Thymus (tissue), 11 donors: ENCODE measurements around the gene NLGN1. TPM values are rescaled to one million over a fixed set of nuclear protein-coding genes. Genes with fewer than 3 reads are reported as not detected.

Experiments used
- DNase-seq, 9 donors: peaks; one replicate each; pipeline ENCODE4 v3.0.0-alpha.2; 2013; ENCODE audit warnings: low spot score in 9 of 9, low read depth in 6 of 9, missing footprints in 1 of 9
- H3K27ac ChIP-seq, 2 donors: one replicate each; pipeline ENCODE4 v1.5.1; 2013; ENCODE audit warnings: control low read depth in 1 of 2, low read depth in 1 of 2, low read length in 1 of 2, mild to moderate bottlenecking in 1 of 2, moderate library complexity in 1 of 2
- H3K27me3 ChIP-seq, 2 donors: one replicate each; pipeline ENCODE4 v1.5.1; 2013; ENCODE audit warnings: low read length in 1 of 2; ENCODE audit not compliant: control insufficient read depth in 2 of 2, insufficient read depth in 1 of 2
- H3K36me3 ChIP-seq, 2 donors: one replicate each; pipeline ENCODE4 v1.5.1; 2013; ENCODE audit warnings: low read length in 1 of 2, mild to moderate bottlenecking in 1 of 2, moderate library complexity in 1 of 2; ENCODE audit not compliant: control insufficient read depth in 2 of 2, insufficient read depth in 2 of 2
- H3K4me1 ChIP-seq, 2 donors: one replicate each; pipeline ENCODE4 v1.5.1; 2013; ENCODE audit warnings: low read length in 2 of 2; ENCODE audit not compliant: control insufficient read depth in 2 of 2, insufficient read depth in 2 of 2
- H3K4me3 ChIP-seq, 2 donors: one replicate each; pipeline ENCODE4 v1.5.1; 2013; ENCODE audit warnings: low read length in 2 of 2, control low read depth in 1 of 2, mild to moderate bottlenecking in 1 of 2
- H3K9me3 ChIP-seq, 2 donors: one replicate each; pipeline ENCODE4 v1.5.1; 2013; ENCODE audit warnings: low read length in 1 of 2, mild to moderate bottlenecking in 1 of 2; ENCODE audit not compliant: control insufficient read depth in 2 of 2, insufficient read depth in 1 of 2
- whole genome bisulfite sequencing: extraction: QIAGEN DNeasy Blood & Tissue Kit; methylation state at CpG from one replicate; pipeline ENCODE4 v1.1.7; 2013; 5-methylcytosine and 5-hydroxymethylcytosine counted together
- polyA plus RNA-seq: library from polyadenylated mRNA; stranded (reverse); fragments of 200-250 nt; gene quantifications from one replicate; pipeline ENCODE4 v1.2.3, GENCODE V29; 2013
- total RNA-seq: library from RNA; stranded (reverse); fragments of 120-200 nt; gene quantifications from one replicate; pipeline ENCODE4 v1.2.4, GENCODE V29; 2013
- donor health status: healthy.

The NLGN1 gene
- total and polyA plus RNA-seq, 2 donors = 0.16 to 0.90 TPM

- Histone ChIP-seq H3K27ac (no peak overlapping the region), H3K27me3 (no peaks in the 10 kb centered on the region), H3K4me3 (no peak overlapping the region), H3K36me3 (no peaks in the 10 kb centered on the region), H3K9me3 (no peaks in the 10 kb centered on the region), H3K4me1 (no peaks in the 10 kb centered on the region)
- 55% methylated on average over 3 of the region's 3 CpGs for WGBS
- no peak for DNase-seq
Measured at GRCh38 chr3:174110761-174111160, 713.2 kb downstream of the NLGN1 start.

- no peak overlapping the region for H3K27ac ChIP-seq
- no peak overlapping the region for H3K4me3 ChIP-seq
- WGBS = 93% methylated on average over 2 of the region's 2 CpGs
- no peak for DNase-seq
- no peaks in the 10 kb centered on the region for H3K36me3 ChIP-seq
- no peaks in the 10 kb centered on the region for H3K4me1 ChIP-seq
- no peaks in the 10 kb centered on the region for H3K9me3 ChIP-seq
- no peaks in the 10 kb centered on the region for H3K27me3 ChIP-seq
Measured at GRCh38 chr3:174111776-174112175, 714.2 kb downstream of the NLGN1 start.

- no peak for DNase-seq
- no peak overlapping the region for H3K4me3 ChIP-seq
- WGBS = 96% methylated on average over 4 of the region's 4 CpGs
- no peaks in the 10 kb centered on the region for H3K27me3 ChIP-seq
- no peak overlapping the region for H3K27ac ChIP-seq
- no peaks in the 10 kb centered on the region for H3K36me3 ChIP-seq
- no peaks in the 10 kb centered on the region for H3K4me1 ChIP-seq
- no peaks in the 10 kb centered on the region for H3K9me3 ChIP-seq
Measured at GRCh38 chr3:174116421-174116820, 718.9 kb downstream of the NLGN1 start.

- no peaks in the 10 kb centered on the region for H3K9me3 ChIP-seq
- H3K27ac ChIP-seq = no peak overlapping the region
- no peak for DNase-seq
- H3K36me3 ChIP-seq = no peaks in the 10 kb centered on the region
- no peaks in the 10 kb centered on the region for H3K27me3 ChIP-seq
- no peak overlapping the region for H3K4me3 ChIP-seq
- H3K4me1 ChIP-seq = no peaks in the 10 kb centered on the region
Measured at GRCh38 chr3:174120997-174121396, 723.5 kb downstream of the NLGN1 start.

GRCh38 chr3:174122411-174122810, 724.9 kb downstream of the NLGN1 start:
- DNase-seq = no peak
- WGBS = 94% methylated on average over 2 of the region's 2 CpGs

GRCh38 chr3:174125267-174125824, 727.8 kb downstream of the NLGN1 start:
- DNase-seq = peak in 8 of 9 donors; percentile 7 to 55 (median 13)
- 91% methylated on average over 2 of the region's 2 CpGs for WGBS
- Histone ChIP-seq H3K9me3 (no peaks in the 10 kb centered on the region), H3K4me3 (no peak overlapping the region), H3K4me1 (no peaks in the 10 kb centered on the region), H3K27me3 (no peaks in the 10 kb centered on the region), H3K36me3 (no peaks in the 10 kb centered on the region), H3K27ac (no peak overlapping the region)

More at GRCh38 chr3:174122411-174122810, 724.9 kb downstream of the NLGN1 start:
- Histone ChIP-seq H3K36me3 (no peaks in the 10 kb centered on the region), H3K4me1 (no peaks in the 10 kb centered on the region), H3K27ac (no peak overlapping the region), H3K27me3 (no peaks in the 10 kb centered on the region), H3K4me3 (no peak overlapping the region), H3K9me3 (no peaks in the 10 kb centered on the region)

GRCh38 chr3:174126990-174127758, 729.6 kb downstream of the NLGN1 start:
- Histone ChIP-seq H3K27me3 (no peaks in the 10 kb centered on the region), H3K9me3 (no peaks in the 10 kb centered on the region), H3K4me1 (no peaks in the 10 kb centered on the region), H3K27ac (no peak overlapping the region), H3K4me3 (no peak overlapping the region), H3K36me3 (no peaks in the 10 kb centered on the region)
- 94% methylated on average over 4 of the region's 4 CpGs for WGBS
- no peak for DNase-seq

GRCh38 chr3:174132006-174132405, 734.5 kb downstream of the NLGN1 start:
- no peaks in the 10 kb centered on the region for H3K27me3 ChIP-seq
- H3K4me1 ChIP-seq = no peaks in the 10 kb centered on the region
- H3K4me3 ChIP-seq = no peak overlapping the region
- no peaks in the 10 kb centered on the region for H3K9me3 ChIP-seq
- H3K36me3 ChIP-seq = no peaks in the 10 kb centered on the region
- WGBS = 93% methylated on average over 1 of the region's 1 CpG
- DNase-seq = no peak
- no peak overlapping the region for H3K27ac ChIP-seq

- no peaks in the 10 kb centered on the region for H3K27me3 ChIP-seq
- H3K4me3 ChIP-seq = no peak overlapping the region
- H3K4me1 ChIP-seq = no peaks in the 10 kb centered on the region
- no peak overlapping the region for H3K27ac ChIP-seq
- no peaks in the 10 kb centered on the region for H3K36me3 ChIP-seq
- H3K9me3 ChIP-seq = no peaks in the 10 kb centered on the region
- no peak for DNase-seq
- WGBS = 95% methylated on average over 5 of the region's 5 CpGs
Measured at GRCh38 chr3:174132421-174133042, 735.0 kb downstream of the NLGN1 start.
